IMR-90 (cell line): ENCODE measurements around the gene SCYL2. TPM values are rescaled to one million over a fixed set of nuclear protein-coding genes. Genes with fewer than 3 reads are reported as not detected.

Experiments used
- ATAC-seq: fragments of 200-7000 bp; cut with Tn5 transposase; 2 replicates; pipeline ENCODE4 v1.9.1; 2020; ENCODE audit warnings: low read depth, mild to moderate bottlenecking, moderate library complexity
- BruUV-seq: library from RNA; stranded (reverse); fragments of 400-500 nt; replicated peaks from 2 replicates; lab custom pipeline; 2021; lab: Mats Ljungman, UMichigan
- CTCF ChIA-PET: fragments of 300-600 bp; formaldehyde crosslinking; extraction: SDS; loops from one replicate; lab custom pipeline; 2021; ENCODE audit warnings: antibody characterized with exemption; lab: Yijun Ruan, JAX
- POLR2A ChIA-PET: fragments of 300-600 bp; sonication (Branson Sonifier 250); formaldehyde crosslinking; loops from one replicate; lab custom pipeline; 2022; ENCODE audit warnings: antibody characterized with exemption; ENCODE audit not compliant: unreplicated experiment; lab: Charles Lee
- DNase-seq: peaks from one replicate; pipeline ENCODE4 v3.0.0; 2013
- H2AFZ ChIP-seq: replicated peaks from 2 replicates; pipeline ENCODE3; 2013; ENCODE audit warnings: low read length, mild to moderate bottlenecking; ENCODE audit not compliant: poor library complexity
- H2AK5ac ChIP-seq: 2 replicates; pipeline ENCODE4 v1.6.1; 2013; ENCODE audit warnings: low read depth, low read length, inconsistent platforms
- H2AK9ac ChIP-seq: replicated peaks from 2 replicates; pipeline ENCODE3; 2013; ENCODE audit warnings: mild to moderate bottlenecking, low read depth, low read length, moderate library complexity; ENCODE audit not compliant: poor library complexity
- H2BK120ac ChIP-seq: 2 replicates; pipeline ENCODE4 v1.6.1; 2013; ENCODE audit warnings: low read depth, low read length, inconsistent platforms
- H2BK15ac ChIP-seq: 3 replicates; pipeline ENCODE4 v1.6.1; 2013; ENCODE audit warnings: low read depth, low read length, inconsistent platforms
- H2BK20ac ChIP-seq: 2 replicates; pipeline ENCODE4 v1.6.1; 2013; ENCODE audit warnings: low read depth, mild to moderate bottlenecking, inconsistent platforms, low read length, moderate library complexity
- H2BK5ac ChIP-seq: 2 replicates; pipeline ENCODE4 v1.6.1; 2013; ENCODE audit warnings: mild to moderate bottlenecking, low read depth, low read length, inconsistent platforms; ENCODE audit not compliant: poor library complexity, severe bottlenecking
- H3K14ac ChIP-seq: replicated peaks from 2 replicates; pipeline ENCODE4 v1.6.1; 2013; ENCODE audit warnings: low read depth, low read length, inconsistent platforms
- H3K18ac ChIP-seq: 2 replicates; pipeline ENCODE4 v1.6.1; 2013; ENCODE audit warnings: low read depth, low read length, control low read depth
- H3K23ac ChIP-seq: 2 replicates; pipeline ENCODE4 v1.6.1; 2013; ENCODE audit warnings: low read depth, low read length, inconsistent platforms
- H3K27ac ChIP-seq: 2 replicates; pipeline ENCODE4 v1.5.1; 2013; ENCODE audit warnings: mild to moderate bottlenecking, control low read depth, low read length; ENCODE audit not compliant: insufficient read depth
- H3K27me3 ChIP-seq: 2 replicates; pipeline ENCODE4 v1.6.1; 2013; ENCODE audit warnings: low read length; ENCODE audit not compliant: control insufficient read depth, insufficient read depth
- H3K36me3 ChIP-seq: 2 replicates; pipeline ENCODE4 v1.6.1; 2013; ENCODE audit warnings: low read length, mixed read lengths; ENCODE audit not compliant: control insufficient read depth, insufficient read depth
- H3K4ac ChIP-seq: 2 replicates; pipeline ENCODE4 v1.6.1; 2013; ENCODE audit warnings: low read depth, low read length, inconsistent platforms
- H3K4me1 ChIP-seq: 2 replicates; pipeline ENCODE4 v1.6.1; 2013; ENCODE audit warnings: low read length, mixed read lengths; ENCODE audit not compliant: control insufficient read depth, insufficient read depth
- H3K4me2 ChIP-seq: 2 replicates; pipeline ENCODE4 v1.6.1; 2013; ENCODE audit warnings: low read depth, mild to moderate bottlenecking, control low read depth, low read length, moderate library complexity
- H3K4me3 ChIP-seq: 2 replicates; pipeline ENCODE4 v1.5.1; 2013; ENCODE audit warnings: low read depth, mild to moderate bottlenecking, control low read depth, low read length, moderate library complexity; ENCODE audit not compliant: insufficient read depth
- H3K56ac ChIP-seq: 2 replicates; pipeline ENCODE4 v1.6.1; 2013; ENCODE audit warnings: low read length, inconsistent platforms; ENCODE audit not compliant: insufficient read depth; ENCODE audit errors: extremely low read depth
- H3K79me1 ChIP-seq, 2 experiments: 2 replicates each; pipeline ENCODE4 v1.6.1; 2013; ENCODE audit warnings: low read length in 2 of 2, inconsistent platforms in 1 of 2, low read depth in 1 of 2
- H3K9ac ChIP-seq: 2 replicates; pipeline ENCODE4 v1.6.1; 2013; ENCODE audit warnings: low read depth, low read length, control low read depth
- H3K9me1 ChIP-seq: 2 replicates; pipeline ENCODE4 v1.6.1; 2013; ENCODE audit warnings: low read length, inconsistent platforms; ENCODE audit not compliant: insufficient read depth
- H3K9me3 ChIP-seq: 2 replicates; pipeline ENCODE4 v1.6.1; 2013; ENCODE audit warnings: low read length; ENCODE audit not compliant: control insufficient read depth, insufficient read depth
- H4K20me1 ChIP-seq: 2 replicates; pipeline ENCODE4 v1.6.1; 2013; ENCODE audit warnings: low read length, inconsistent platforms; ENCODE audit not compliant: insufficient read depth
- H4K5ac ChIP-seq: 2 replicates; pipeline ENCODE4 v1.6.1; 2013; ENCODE audit warnings: mild to moderate bottlenecking, low read depth, low read length, control low read depth
- H4K8ac ChIP-seq, 2 experiments: 2 replicates each; pipeline ENCODE4 v1.6.1; 2013; ENCODE audit warnings: low read depth in 2 of 2, low read length in 2 of 2, control low read depth in 1 of 2, inconsistent platforms in 1 of 2
- H4K91ac ChIP-seq: 2 replicates; pipeline ENCODE4 v1.6.1; 2013; ENCODE audit warnings: low read depth, low read length, inconsistent platforms; ENCODE audit not compliant: insufficient read depth
- BHLHE40 ChIP-seq: fragments of 150-350 bp; IDR thresholded peaks from 2 replicates; pipeline ENCODE4 v1.6.1; 2016; ENCODE audit warnings: mild to moderate bottlenecking, low read depth, low read length
- CEBPB ChIP-seq: IDR thresholded peaks from 2 replicates; pipeline ENCODE4 v1.6.1; 2012; ENCODE audit warnings: low read depth, low read length, improper control_type of control experiment
- CHD1 ChIP-seq: IDR thresholded peaks from 2 replicates; pipeline ENCODE4 v1.6.1; 2012; ENCODE audit warnings: low read depth, low read length, improper control_type of control experiment
- CTCF ChIP-seq: conservative IDR thresholded peaks from 2 replicates; pipeline ENCODE4 v1.5.1; 2012; ENCODE audit warnings: mild to moderate bottlenecking, low read depth, low read length, improper control_type of control experiment
- ELK1 ChIP-seq: fragments of 150-350 bp; IDR thresholded peaks from 2 replicates; pipeline ENCODE4 v1.6.1; 2016; ENCODE audit warnings: low read depth, mild to moderate bottlenecking, low read length, moderate library complexity, borderline replicate concordance
- FOS ChIP-seq: fragments of 150-350 bp; IDR thresholded peaks from 2 replicates; pipeline ENCODE4 v1.6.1; 2016; ENCODE audit warnings: low read depth, low read length
- MAFK ChIP-seq: IDR thresholded peaks from 2 replicates; pipeline ENCODE4 v1.6.1; 2012; ENCODE audit warnings: low read depth, low read length, improper control_type of control experiment
- MAZ ChIP-seq: IDR thresholded peaks from 2 replicates; pipeline ENCODE4 v1.6.1; 2012; ENCODE audit warnings: low read depth, mild to moderate bottlenecking, low read length, improper control_type of control experiment, moderate library complexity, borderline replicate concordance
- MXI1 ChIP-seq: IDR thresholded peaks from 2 replicates; pipeline ENCODE4 v1.6.1; 2012; ENCODE audit warnings: low read depth, mild to moderate bottlenecking, low read length, moderate library complexity, borderline replicate concordance
- NFE2L2 ChIP-seq: fragments of 150-350 bp; IDR thresholded peaks from 2 replicates; pipeline ENCODE4 v1.6.1; 2016; ENCODE audit warnings: low read depth, mild to moderate bottlenecking, low read length
- POLR2A ChIP-seq: IDR thresholded peaks from 2 replicates; pipeline ENCODE4 v1.6.1; 2012; ENCODE audit warnings: mild to moderate bottlenecking, low read depth, low read length
- RAD21 ChIP-seq: IDR thresholded peaks from 2 replicates; pipeline ENCODE4 v1.6.1; 2012; ENCODE audit warnings: low read length, improper control_type of control experiment
- RCOR1 ChIP-seq: IDR thresholded peaks from 2 replicates; pipeline ENCODE4 v1.6.1; 2012; ENCODE audit warnings: mild to moderate bottlenecking, low read length, improper control_type of control experiment; ENCODE audit not compliant: insufficient replicate concordance
- RFX5 ChIP-seq: IDR thresholded peaks from 2 replicates; pipeline ENCODE4 v1.8.0; 2012; ENCODE audit warnings: low read depth, mild to moderate bottlenecking, low read length, moderate library complexity
- SMC3 ChIP-seq: fragments of 150-350 bp; IDR thresholded peaks from 2 replicates; pipeline ENCODE4 v1.6.1; 2016; ENCODE audit warnings: low read depth, mild to moderate bottlenecking, antibody characterized with exemption, low read length, moderate library complexity
- USF2 ChIP-seq: fragments of 150-350 bp; IDR thresholded peaks from 2 replicates; pipeline ENCODE4 v1.6.1; 2017; ENCODE audit warnings: mild to moderate bottlenecking, antibody characterized with exemption, low read length, low read depth
- dilution Hi-C: fragments of 300-500 bp; cut with HindIII; formaldehyde crosslinking; loops from one replicate; pipeline ENCODE4 v1.14.3; 2018; ENCODE audit warnings: low sequenced_read_pairs; ENCODE audit not compliant: unreplicated experiment
- in situ Hi-C: fragments of 300-500 bp; cut with MboI; formaldehyde crosslinking; loops from 3 replicates; pipeline ENCODE4 v1.14.3; 2019; ENCODE audit warnings: low sequenced_read_pairs, inconsistent platforms, mixed read lengths
- intact Hi-C: fragments of 100-400 bp; cut with micrococcal nuclease; formaldehyde crosslinking; loops from 2 replicates; pipeline ENCODE4 v1.10.0; 2022
- polyA plus RNA-seq, 3 experiments: library from polyadenylated mRNA; depleted of rRNA; stranded (reverse); fragments of >200 nt; gene quantifications; 2 replicates each; pipeline ENCODE4 v1.2.3, GENCODE V29; 2012; ENCODE audit warnings: low replicate concordance in 1 of 3
- total RNA-seq: library from RNA; depleted of rRNA; stranded (reverse); fragments of >200 nt; gene quantifications from 2 replicates; pipeline ENCODE4 v1.2.3, GENCODE V29; 2012

SCYL2 gene
- total and polyA plus RNA-seq, 2 of the 4 experiments (the other 2 are of a cell fraction): 15.3 to 52.0 TPM

- BruUV-seq: no TSS peak
- Histone ChIP-seq H3K23ac (no peak overlapping the region), H3K79me1 (no peaks in the 10 kb centered on the region), H3K4me1 (no peaks in the 10 kb centered on the region; the same call in 1 of the 2 replicates), H2BK20ac (no peak overlapping the region), H4K5ac (no peak overlapping the region), H3K27me3 (peaks cover 18% of the 10 kb centered on the region), H4K8ac (no peak overlapping the region), H2AFZ (no peak overlapping the region), H3K4me3 (no peak overlapping the region), H3K4ac (no peak overlapping the region), H3K27ac (no peak overlapping the region), H3K18ac (no peak overlapping the region), H3K9me3 (no peaks in the 10 kb centered on the region), H2BK15ac (no peak overlapping the region), H3K14ac (no peak overlapping the region), H2BK5ac (no peak overlapping the region), H2AK9ac (no peak overlapping the region), H3K36me3 (no peaks in the 10 kb centered on the region), H2AK5ac (no peak overlapping the region), H2BK120ac (no peak overlapping the region), H3K56ac (no peak overlapping the region), H3K9ac (no peak overlapping the region), H4K91ac (no peak overlapping the region), H3K4me2 (no peak overlapping the region), H4K20me1 (no peaks in the 10 kb centered on the region), H3K9me1 (no peaks in the 10 kb centered on the region)
- intact Hi-C loops: no loop called here
- POLR2A ChIA-PET: no interaction called here
- TF ChIP-seq RAD21 (no peak), ELK1 (no peak), CTCF (no peak), BHLHE40 (no peak), RFX5 (no peak), MAZ (no peak), CEBPB (no peak), MAFK (no peak), FOS (no peak), SMC3 (no peak), CHD1 (no peak), USF2 (no peak), NFE2L2 (no peak), POLR2A (no peak), RCOR1 (no peak), MXI1 (no peak)
- CTCF ChIA-PET: interaction anchor here (1.2 kb wide), 1 partner anchor 12 kb away, joined by 3 read pairs; no protein-coding TSS in a partner anchor
- dilution Hi-C loops: no loop called here
- no peak for ATAC-seq
- DNase-seq: no peak
- in situ Hi-C loops: loop anchor here (25.0 kb wide), 1 partner anchor 177 kb away; no protein-coding TSS in a partner anchor
Measured at GRCh38 chr12:100360450-100360849, 93.5 kb downstream of the SCYL2 start.
